ENCODE data around the gene CAMTA1. TPM values are rescaled to one million over a fixed set of nuclear protein-coding genes. Genes with fewer than 3 reads are reported as not detected.

Gene CAMTA1
- polyA plus RNA-seq, 1 of the 3 experiments (the other 2 are of a cell fraction), result 63.1 TPM

GRCh38 chr1:7251454-7251800 lies 466.2 kb downstream of the CAMTA1 start:
- H3K4me2 ChIP-seq, result no peak overlapping the region
- no peak overlapping the region for H3K27ac ChIP-seq (ENCODE audit: low read depth in 2 of 2, low read length in 1 of 2)
- H4K20me1 ChIP-seq (ENCODE audit: insufficient read depth), result no peaks in the 10 kb centered on the region
- no peak for TF ChIP-seq SMC3 (IDR thresholded peaks at IDR 0.05; ENCODE audit: low read depth, low read length)
- no peak for TF ChIP-seq FOSL2 (IDR thresholded peaks at IDR 0.05; ENCODE audit: borderline replicate concordance, low read depth)
- no peak for TF ChIP-seq FOXM1 (IDR thresholded peaks at IDR 0.05; ENCODE audit: low read depth)
- TF ChIP-seq JUND (IDR thresholded peaks at IDR 0.05), result no peak
- TF ChIP-seq EP300 (IDR thresholded peaks at IDR 0.05; ENCODE audit: borderline replicate concordance in 1 of 2, low read depth in 1 of 2, low read length in 1 of 2), result no peak
- H3F3A ChIP-seq (replicated peaks; ENCODE audit: insufficient read depth), result no peaks in the 10 kb centered on the region
- WGBS (ENCODE audit: low lambda C conversion rate), result 93% methylated on average over 10 of the region's 10 CpGs
- ChIA-PET POLR2A (no interaction called here), CTCF (no interaction called here)
- no peak overlapping the region for H3K9ac ChIP-seq
- peaks cover 4 to 47% of the 10 kb centered on the region in 2 experiments; a peak in 1 of 4 replicates for H3K4me1 ChIP-seq (ENCODE audit: control insufficient read depth in 1 of 2, insufficient read depth in 2 of 2, low read depth in 1 of 2, low read length in 1 of 2)
- no peaks in the 10 kb centered on the region for H3K9me3 ChIP-seq
- H2AFZ ChIP-seq (ENCODE audit: low read depth), result no peak overlapping the region
- H3K4me3 ChIP-seq (ENCODE audit: low read depth in 2 of 2, low read length in 1 of 2), result no peak overlapping the region
- no peaks in the 10 kb centered on the region for H3K36me3 ChIP-seq (replicated peaks in 1 of 2; ENCODE audit: control insufficient read depth in 1 of 2, insufficient read depth in 2 of 2, low read length in 1 of 2)
- no peak for DNase-seq
- H3K79me2 ChIP-seq (ENCODE audit: insufficient read depth), result no peaks in the 10 kb centered on the region
- H3K9me2 ChIP-seq, result no peaks in the 10 kb centered on the region
- no peaks in the 10 kb centered on the region for H3K27me3 ChIP-seq (ENCODE audit: insufficient read depth)

GRCh38 chr1:7252411-7253117 lies 467.3 kb downstream of the CAMTA1 start:
- peak overlapping the region; percentile 70; the same call in 1 of the 2 replicates for H2AFZ ChIP-seq (ENCODE audit: low read depth)
- peaks cover 4 to 50% of the 10 kb centered on the region in 2 experiments; a peak in 1 of 4 replicates for H3K4me1 ChIP-seq (ENCODE audit: control insufficient read depth in 1 of 2, insufficient read depth in 2 of 2, low read depth in 1 of 2, low read length in 1 of 2)
- H3F3A ChIP-seq (replicated peaks; ENCODE audit: insufficient read depth), result no peaks in the 10 kb centered on the region
- no peaks in the 10 kb centered on the region for H3K9me2 ChIP-seq
- DNase-seq, result no peak
- no peak overlapping the region for H3K4me2 ChIP-seq
- H3K9ac ChIP-seq, result no peak overlapping the region
- no peak for TF ChIP-seq GABPA (IDR thresholded peaks at IDR 0.05; ENCODE audit: low read depth)
- H3K9me3 ChIP-seq, result no peaks in the 10 kb centered on the region
- ChIA-PET CTCF (no interaction called here), POLR2A (no interaction called here)
- WGBS (ENCODE audit: low lambda C conversion rate), result 88% methylated on average over 12 of the region's 12 CpGs
- no peak overlapping the region for H3K27ac ChIP-seq (ENCODE audit: low read depth in 2 of 2, low read length in 1 of 2)
- H3K36me3 ChIP-seq (replicated peaks in 1 of 2; ENCODE audit: control insufficient read depth in 1 of 2, insufficient read depth in 2 of 2, low read length in 1 of 2), result no peaks in the 10 kb centered on the region
- H3K4me3 ChIP-seq (ENCODE audit: low read depth in 2 of 2, low read length in 1 of 2), result no peak overlapping the region
- no peaks in the 10 kb centered on the region for H3K79me2 ChIP-seq (ENCODE audit: insufficient read depth)
- no peaks in the 10 kb centered on the region for H4K20me1 ChIP-seq (ENCODE audit: insufficient read depth)
- no peaks in the 10 kb centered on the region for H3K27me3 ChIP-seq (ENCODE audit: insufficient read depth)

GRCh38 chr1:7253118-7253480 lies 467.8 kb downstream of the CAMTA1 start:
- no peaks in the 10 kb centered on the region for H4K20me1 ChIP-seq (ENCODE audit: insufficient read depth)
- WGBS (ENCODE audit: low lambda C conversion rate), result 90% methylated on average over 4 of the region's 4 CpGs
- no peaks in the 10 kb centered on the region for H3K27me3 ChIP-seq (ENCODE audit: insufficient read depth)
- no peak for TF ChIP-seq ELF1 (IDR thresholded peaks at IDR 0.05)
- TF ChIP-seq GABPA (IDR thresholded peaks at IDR 0.05; ENCODE audit: low read depth), result no peak
- TF ChIP-seq NRF1 (IDR thresholded peaks at IDR 0.05; ENCODE audit: low read depth, low read length), result no peak
- no peak for TF ChIP-seq FOXJ3 (CRISPR knock-in tag; IDR thresholded peaks at IDR 0.05)
- TF ChIP-seq YY1 (IDR thresholded peaks at IDR 0.05; ENCODE audit: low read depth), result no peak
- TF ChIP-seq USF1 (IDR thresholded peaks at IDR 0.05; ENCODE audit: borderline replicate concordance, low read depth), result no peak
- TF ChIP-seq RCOR1 (IDR thresholded peaks at IDR 0.05; ENCODE audit: low read length), result no peak
- TF ChIP-seq, protein P1, sequence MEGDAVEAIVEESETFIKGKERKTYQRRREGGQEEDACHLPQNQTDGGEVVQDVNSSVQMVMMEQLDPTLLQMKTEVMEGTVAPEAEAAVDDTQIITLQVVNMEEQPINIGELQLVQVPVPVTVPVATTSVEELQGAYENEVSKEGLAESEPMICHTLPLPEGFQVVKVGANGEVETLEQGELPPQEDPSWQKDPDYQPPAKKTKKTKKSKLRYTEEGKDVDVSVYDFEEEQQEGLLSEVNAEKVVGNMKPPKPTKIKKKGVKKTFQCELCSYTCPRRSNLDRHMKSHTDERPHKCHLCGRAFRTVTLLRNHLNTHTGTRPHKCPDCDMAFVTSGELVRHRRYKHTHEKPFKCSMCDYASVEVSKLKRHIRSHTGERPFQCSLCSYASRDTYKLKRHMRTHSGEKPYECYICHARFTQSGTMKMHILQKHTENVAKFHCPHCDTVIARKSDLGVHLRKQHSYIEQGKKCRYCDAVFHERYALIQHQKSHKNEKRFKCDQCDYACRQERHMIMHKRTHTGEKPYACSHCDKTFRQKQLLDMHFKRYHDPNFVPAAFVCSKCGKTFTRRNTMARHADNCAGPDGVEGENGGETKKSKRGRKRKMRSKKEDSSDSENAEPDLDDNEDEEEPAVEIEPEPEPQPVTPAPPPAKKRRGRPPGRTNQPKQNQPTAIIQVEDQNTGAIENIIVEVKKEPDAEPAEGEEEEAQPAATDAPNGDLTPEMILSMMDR (IDR thresholded peaks at IDR 0.05), result no peak
- TF ChIP-seq TCF12 (IDR thresholded peaks at IDR 0.05), result no peak
- TF ChIP-seq TAF1 (IDR thresholded peaks at IDR 0.05; ENCODE audit: borderline replicate concordance, low read depth, low read length), result no peak
- no peak for TF ChIP-seq RAD21 (IDR thresholded peaks at IDR 0.05; ENCODE audit: low read length)
- H3K4me2 ChIP-seq, result no peak overlapping the region
- H3K9me2 ChIP-seq, result no peaks in the 10 kb centered on the region
- H2AFZ ChIP-seq (ENCODE audit: low read depth), result peak overlapping the region; percentile 70; the same call in 1 of the 2 replicates
- H3K4me3 ChIP-seq (ENCODE audit: low read depth in 2 of 2, low read length in 1 of 2), result no peak overlapping the region
- no peaks in the 10 kb centered on the region for H3K9me3 ChIP-seq
- no peak for DNase-seq
- no peaks in the 10 kb centered on the region for H3F3A ChIP-seq (replicated peaks; ENCODE audit: insufficient read depth)
- no peak overlapping the region for H3K27ac ChIP-seq (ENCODE audit: low read depth in 2 of 2, low read length in 1 of 2)
- H3K79me2 ChIP-seq (ENCODE audit: insufficient read depth), result no peaks in the 10 kb centered on the region
- H3K36me3 ChIP-seq (replicated peaks in 1 of 2; ENCODE audit: control insufficient read depth in 1 of 2, insufficient read depth in 2 of 2, low read length in 1 of 2), result no peaks in the 10 kb centered on the region
- H3K4me1 ChIP-seq (ENCODE audit: control insufficient read depth in 1 of 2, insufficient read depth in 2 of 2, low read depth in 1 of 2, low read length in 1 of 2), result peaks cover 4 to 46% of the 10 kb centered on the region in 2 experiments; a peak in 1 of 4 replicates
- ChIA-PET CTCF (no interaction called here), POLR2A (no interaction called here)
- H3K9ac ChIP-seq, result no peak overlapping the region
